Measurements from ENCODE around the gene SERPINI1. TPM values are rescaled to one million over a fixed set of nuclear protein-coding genes. Genes with fewer than 3 reads are reported as not detected.

The SERPINI1 gene
- polyA plus RNA-seq, 3 donors: 0.12 to 1.6 (median 0.27) TPM

DNA sequence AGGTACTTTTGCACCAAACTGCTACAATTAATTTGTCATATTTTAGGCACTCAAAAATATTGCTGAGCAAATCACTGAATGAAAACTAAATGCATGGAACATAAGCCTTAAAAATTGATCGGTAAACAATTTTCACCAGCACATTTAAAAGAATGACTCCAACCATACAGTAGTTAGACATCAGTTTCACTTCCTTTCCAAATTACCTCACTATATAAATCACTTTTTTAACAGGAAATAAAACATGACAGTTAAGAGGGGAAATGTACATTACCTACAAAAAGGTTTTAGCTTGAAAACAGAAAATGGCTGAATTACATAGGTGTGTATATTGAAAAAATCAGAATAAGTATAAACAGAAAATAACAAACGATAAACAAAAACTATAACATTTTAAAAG is 108.4 kb downstream of the SERPINI1 start:
- peaks cover 0 to 2% (median 0%) of the 10 kb centered on the region in 7 donors for H3K9me3 Mint-ChIP-seq
- H4K20me1 ChIP-seq (ENCODE audit: insufficient read depth, low read length): no peaks in the 10 kb centered on the region
- H3K4me2 ChIP-seq (replicated peaks; ENCODE audit: extremely low read depth, low read length, poor library complexity, severe bottlenecking): peak overlapping the region; percentile 51
- H3K36me3 Mint-ChIP-seq: no peaks in the 10 kb centered on the region
- no peaks in the 10 kb centered on the region for H3K27me3 ChIP-seq (ENCODE audit: control insufficient read depth in 2 of 2, insufficient read depth in 2 of 2, low read length in 2 of 2)
- no peak overlapping the region for H3K27ac ChIP-seq (ENCODE audit: low read depth in 1 of 2, low read length in 2 of 2)
- no peaks in the 10 kb centered on the region for H3K79me2 ChIP-seq (ENCODE audit: insufficient read depth, low read length)
- H3K4me1 ChIP-seq (ENCODE audit: control insufficient read depth in 1 of 2, insufficient read depth in 2 of 2, low read length in 2 of 2): peaks cover 7 to 18% of the 10 kb centered on the region in 2 donors
- H3K9me3 ChIP-seq (replicated peaks in 1 of 2; ENCODE audit: control insufficient read depth in 1 of 2, insufficient read depth in 1 of 2, low read length in 2 of 2): no peaks in the 10 kb centered on the region
- no peak overlapping the region for H2AFZ ChIP-seq (ENCODE audit: insufficient read depth, low read depth, low read length, poor library complexity, severe bottlenecking)
- peak in 2 of 3 donors; percentile 36 to 39 for DNase-seq
- no CpG with 5 or more reads among the region's 2 CpGs for WGBS (ENCODE audit: insufficient coverage)
- peak overlapping the region in 1 of 3 experiments; percentile 16 for H3K4me3 ChIP-seq (replicated peaks in 1 of 3; ENCODE audit: low read depth in 2 of 3, low read length in 3 of 3)
- H3K27ac Mint-ChIP-seq: peak overlapping the region in 1 of 7 donors; percentile 36
- H3K4me3 Mint-ChIP-seq: peak overlapping the region in 1 of 2 donors; percentile 46
- H3K4me1 Mint-ChIP-seq: peaks cover 25% of the 10 kb centered on the region
- intact Hi-C loops (cut with micrococcal nuclease): no loop called here
- H3K27me3 Mint-ChIP-seq (ENCODE audit: low read depth in 3 of 3): peaks cover 0 to 1% (median 0%) of the 10 kb centered on the region in 3 donors
- no peak overlapping the region for H3K9ac ChIP-seq (ENCODE audit: insufficient read depth, low read length, poor library complexity, severe bottlenecking)
- no peaks in the 10 kb centered on the region for H3K36me3 ChIP-seq (replicated peaks in 1 of 2; ENCODE audit: control insufficient read depth in 1 of 2, insufficient read depth in 2 of 2, low read length in 2 of 2)
- TF ChIP-seq, protein P1, sequence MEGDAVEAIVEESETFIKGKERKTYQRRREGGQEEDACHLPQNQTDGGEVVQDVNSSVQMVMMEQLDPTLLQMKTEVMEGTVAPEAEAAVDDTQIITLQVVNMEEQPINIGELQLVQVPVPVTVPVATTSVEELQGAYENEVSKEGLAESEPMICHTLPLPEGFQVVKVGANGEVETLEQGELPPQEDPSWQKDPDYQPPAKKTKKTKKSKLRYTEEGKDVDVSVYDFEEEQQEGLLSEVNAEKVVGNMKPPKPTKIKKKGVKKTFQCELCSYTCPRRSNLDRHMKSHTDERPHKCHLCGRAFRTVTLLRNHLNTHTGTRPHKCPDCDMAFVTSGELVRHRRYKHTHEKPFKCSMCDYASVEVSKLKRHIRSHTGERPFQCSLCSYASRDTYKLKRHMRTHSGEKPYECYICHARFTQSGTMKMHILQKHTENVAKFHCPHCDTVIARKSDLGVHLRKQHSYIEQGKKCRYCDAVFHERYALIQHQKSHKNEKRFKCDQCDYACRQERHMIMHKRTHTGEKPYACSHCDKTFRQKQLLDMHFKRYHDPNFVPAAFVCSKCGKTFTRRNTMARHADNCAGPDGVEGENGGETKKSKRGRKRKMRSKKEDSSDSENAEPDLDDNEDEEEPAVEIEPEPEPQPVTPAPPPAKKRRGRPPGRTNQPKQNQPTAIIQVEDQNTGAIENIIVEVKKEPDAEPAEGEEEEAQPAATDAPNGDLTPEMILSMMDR (IDR thresholded peaks at IDR 0.05): no peak

DNA sequence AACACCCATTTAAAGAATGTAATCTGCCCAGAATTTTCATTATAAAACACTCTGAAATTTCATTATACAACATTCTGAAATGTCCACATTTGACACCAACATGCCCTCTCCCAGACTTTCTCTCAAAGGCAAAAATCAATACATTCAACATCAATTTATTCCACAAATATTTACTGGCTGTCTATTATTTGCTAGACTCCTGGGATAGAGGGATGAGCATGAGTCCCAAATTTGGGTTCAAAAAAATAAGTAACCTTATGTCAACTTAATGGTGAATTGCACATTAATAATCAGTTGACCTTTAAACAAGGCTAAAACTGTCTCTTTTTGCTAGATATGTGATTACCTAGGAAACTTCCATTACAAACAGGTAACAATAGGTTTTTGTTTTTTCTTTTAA is 109.0 kb downstream of the SERPINI1 start:
- Mint-ChIP-seq H3K27me3 (ENCODE audit: low read depth in 3 of 3) (peaks cover 0 to 1% (median 0%) of the 10 kb centered on the region in 3 donors), H3K4me3 (no peak overlapping the region), H3K27ac (no peak overlapping the region), H3K4me1 (peaks cover 25% of the 10 kb centered on the region), H3K36me3 (no peaks in the 10 kb centered on the region), H3K9me3 (peaks cover 0 to 2% (median 0%) of the 10 kb centered on the region in 7 donors)
- Histone ChIP-seq H3K4me3 (replicated peaks in 1 of 3; ENCODE audit: low read depth in 2 of 3, low read length in 3 of 3) (no peak overlapping the region), H3K4me2 (replicated peaks; ENCODE audit: extremely low read depth, low read length, poor library complexity, severe bottlenecking) (no peak overlapping the region), H3K27ac (ENCODE audit: low read depth in 1 of 2, low read length in 2 of 2) (no peak overlapping the region), H4K20me1 (ENCODE audit: insufficient read depth, low read length) (no peaks in the 10 kb centered on the region), H3K4me1 (ENCODE audit: control insufficient read depth in 1 of 2, insufficient read depth in 2 of 2, low read length in 2 of 2) (peaks cover 7 to 18% of the 10 kb centered on the region in 2 donors), H3K27me3 (ENCODE audit: control insufficient read depth in 2 of 2, insufficient read depth in 2 of 2, low read length in 2 of 2) (no peaks in the 10 kb centered on the region), H3K36me3 (replicated peaks in 1 of 2; ENCODE audit: control insufficient read depth in 1 of 2, insufficient read depth in 2 of 2, low read length in 2 of 2) (no peaks in the 10 kb centered on the region), H3K9ac (ENCODE audit: insufficient read depth, low read length, poor library complexity, severe bottlenecking) (no peak overlapping the region), H2AFZ (ENCODE audit: insufficient read depth, low read depth, low read length, poor library complexity, severe bottlenecking) (no peak overlapping the region), H3K79me2 (ENCODE audit: insufficient read depth, low read length) (no peaks in the 10 kb centered on the region), H3K9me3 (replicated peaks in 1 of 2; ENCODE audit: control insufficient read depth in 1 of 2, insufficient read depth in 1 of 2, low read length in 2 of 2) (no peaks in the 10 kb centered on the region)
- intact Hi-C loops (cut with micrococcal nuclease): no loop called here
- TF ChIP-seq, protein P1 (IDR thresholded peaks at IDR 0.05): no peak
- no peak for DNase-seq

Data from CD14-positive monocyte (primary cell).